GM18498 (cell line): ENCODE results near the gene TMX1.

ENCODE experiments used
- ATAC-seq: cut with Tn5 transposase; IDR thresholded peaks from one replicate; pipeline ENCODE4 v1.9.1; 2021; ENCODE audit warnings: mild to moderate bottlenecking, moderate library complexity; ENCODE audit not compliant: unreplicated experiment

The TMX1 gene

DNA sequence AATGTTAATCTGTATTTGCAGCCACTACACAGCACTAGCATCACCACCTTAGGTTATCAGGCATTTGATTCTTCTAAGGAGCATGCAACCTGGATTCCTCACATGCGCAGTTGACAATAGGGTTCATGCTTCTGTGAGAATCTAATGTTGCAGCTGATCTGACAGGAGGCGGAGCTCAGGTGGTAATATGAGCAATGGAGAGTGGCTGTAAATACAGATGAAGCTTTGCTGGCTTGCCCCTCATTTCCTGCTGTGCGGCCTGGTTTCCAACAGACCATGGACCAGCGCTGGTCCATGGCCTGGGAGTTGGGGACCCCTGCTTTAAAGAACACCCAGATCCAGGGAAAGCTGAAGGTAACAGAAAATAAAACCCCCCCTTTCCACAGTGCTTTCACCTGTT, 51.0 kb downstream of the TMX1 start:
- ATAC-seq: no peak

DNA sequence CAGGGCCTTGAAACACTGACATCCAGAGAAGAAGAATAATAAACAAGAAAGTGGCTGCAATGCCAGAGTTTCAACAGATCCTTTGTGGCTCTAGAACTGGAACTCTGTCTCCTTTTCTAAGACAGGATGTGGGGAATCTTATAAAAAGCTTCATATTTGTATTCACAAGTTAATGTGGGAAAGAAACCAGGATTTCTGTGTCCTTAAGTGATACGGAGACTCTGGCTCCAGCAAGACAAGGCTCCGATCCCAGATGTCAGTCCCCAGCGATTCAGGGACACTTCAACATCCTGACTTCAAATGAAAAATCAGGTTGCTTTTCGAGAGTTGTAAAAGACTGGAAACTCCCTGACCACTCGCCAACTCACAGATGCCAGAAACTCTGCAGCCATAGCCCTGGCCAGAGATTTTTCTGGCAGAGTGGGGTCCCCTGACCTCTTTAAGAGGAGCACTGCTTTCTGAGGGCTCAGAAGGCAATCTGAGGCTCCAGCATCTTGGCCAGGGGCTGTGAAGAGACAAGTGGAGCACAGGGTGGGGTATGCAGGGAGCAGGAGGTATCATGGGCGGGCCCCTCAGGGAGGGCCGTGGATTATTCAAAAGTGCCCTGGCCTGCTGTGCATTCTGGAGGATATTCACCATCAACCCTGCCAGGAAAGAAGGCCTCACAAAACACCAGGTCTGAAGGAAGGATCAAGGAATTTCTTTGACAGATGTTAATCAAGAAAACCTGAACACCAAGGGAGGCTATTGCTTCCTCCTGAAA, 53.3 kb downstream of the TMX1 start:
- ATAC-seq: no peak

- ATAC-seq: no peak
Observed at GRCh38 chr14:51293912-51294389, 53.9 kb downstream of the TMX1 start.

DNA sequence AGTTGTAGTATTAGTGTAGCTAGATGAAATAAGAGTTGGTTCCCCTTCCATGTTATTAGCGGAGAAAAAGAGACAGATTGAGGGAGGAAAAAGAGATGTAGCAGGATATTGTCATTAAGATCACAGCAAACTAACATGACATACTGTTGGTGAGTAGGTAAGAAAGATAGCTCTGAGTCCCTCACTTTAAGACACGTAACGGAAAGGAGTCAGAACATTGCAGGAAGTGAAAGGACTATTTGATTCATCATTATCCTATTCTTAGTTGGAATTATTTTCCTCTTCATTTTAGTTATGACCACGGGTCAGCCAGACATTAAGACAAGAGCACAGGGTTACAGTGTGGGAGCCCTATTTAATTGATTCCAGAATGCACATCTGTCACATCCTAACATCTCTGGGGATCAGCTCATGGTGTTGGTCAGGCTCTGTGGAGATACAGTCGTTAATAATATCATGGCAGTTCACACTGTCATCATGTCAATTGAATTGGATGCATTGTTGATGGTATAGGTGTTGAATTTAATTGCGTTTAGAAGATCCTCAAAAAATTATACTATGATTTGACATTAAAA, 55.0 kb downstream of the TMX1 start:
- ATAC-seq: no peak

- no peak for ATAC-seq
Observed at GRCh38 chr14:51295646-51296263, 55.7 kb downstream of the TMX1 start.

GRCh38 chr14:51297066-51297465, 57.0 kb downstream of the TMX1 start:
- no peak for ATAC-seq

DNA sequence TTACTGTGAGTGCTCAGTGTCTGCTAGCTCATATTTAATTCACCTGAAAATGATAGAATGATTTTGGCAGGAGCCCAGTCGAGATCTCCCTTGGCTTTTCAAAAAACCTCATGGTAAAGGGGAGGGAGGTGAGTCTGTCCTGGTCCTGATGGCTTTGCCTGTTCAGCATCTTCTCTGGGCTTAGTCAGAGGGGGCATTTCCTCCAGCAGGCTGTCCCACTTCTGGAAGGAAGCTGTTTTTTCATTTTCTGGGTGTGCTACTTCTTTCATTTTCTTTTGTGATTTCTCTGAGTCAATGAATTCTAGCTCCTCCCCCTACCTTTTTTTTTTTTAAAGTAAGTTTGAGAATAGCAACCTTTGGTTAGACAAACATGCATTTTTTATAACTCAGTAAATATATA, 58.8 kb downstream of the TMX1 start:
- no peak for ATAC-seq

GRCh38 chr14:51302295-51303030, 62.4 kb downstream of the TMX1 start:
- ATAC-seq: no peak

DNA sequence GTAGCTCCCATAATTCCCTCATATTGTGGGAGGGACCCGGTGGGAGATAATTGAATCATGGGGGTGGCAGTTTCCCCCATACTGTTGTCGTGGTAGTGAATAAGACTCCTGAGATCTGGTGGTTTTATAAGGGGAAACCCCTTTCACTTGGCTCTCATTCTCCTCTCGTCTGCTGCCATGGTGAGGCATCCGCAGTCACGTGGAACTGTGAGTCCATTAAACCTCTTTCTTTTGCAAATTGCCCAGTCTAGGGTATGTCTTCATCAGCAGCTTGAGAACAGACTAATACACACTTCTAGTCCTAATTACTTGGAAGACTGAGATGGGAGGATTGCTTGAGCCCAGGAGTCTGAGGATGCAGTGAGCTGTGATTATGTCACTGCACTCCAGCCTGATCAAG, 64.4 kb downstream of the TMX1 start:
- no peak for ATAC-seq

DNA sequence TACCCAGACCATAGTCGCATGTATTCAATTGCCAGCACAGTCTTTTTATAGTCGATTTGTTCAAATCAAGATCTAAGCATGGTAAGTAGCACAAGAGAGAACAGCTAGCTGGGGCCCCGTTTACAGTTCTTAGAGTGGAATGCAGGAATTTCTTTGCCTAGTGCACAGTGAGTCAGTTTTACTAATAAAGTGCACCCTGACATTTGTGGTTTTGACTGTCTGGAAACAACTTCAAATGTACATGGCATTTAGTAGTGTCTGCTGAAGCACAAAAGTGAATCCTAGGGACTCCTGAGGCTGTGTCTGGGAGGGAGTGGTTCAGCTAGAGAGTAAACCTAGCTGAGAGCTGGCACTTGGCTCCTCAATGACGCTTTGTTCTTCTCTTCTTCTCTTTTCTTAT, 64.9 kb downstream of the TMX1 start:
- ATAC-seq: no peak

DNA sequence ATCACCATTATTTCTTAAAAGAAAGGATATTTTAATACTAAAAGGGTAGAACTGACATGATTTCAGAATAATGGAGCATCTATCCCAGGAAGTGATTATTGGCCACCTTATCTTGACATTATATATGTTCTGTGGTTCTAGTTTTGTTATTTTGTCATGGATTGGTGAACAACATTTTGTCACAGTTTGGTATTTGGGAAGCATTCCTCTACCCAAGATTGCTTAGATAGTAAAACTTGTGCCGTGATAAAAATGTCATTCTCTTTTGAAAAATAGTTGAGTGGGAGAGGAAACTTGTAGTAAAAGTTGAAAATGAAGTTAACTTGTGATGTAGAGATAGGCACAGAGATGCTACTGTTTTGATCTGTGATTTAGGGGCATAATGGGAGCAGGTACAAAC, 65.7 kb downstream of the TMX1 start:
- no peak for ATAC-seq
